Epithelial cell of proximal tubule (primary cell): ENCODE measurements around the gene HHLA2. TPM values are rescaled to one million over a fixed set of nuclear protein-coding genes. Genes with fewer than 3 reads are reported as not detected.
"Not testable (repeated sequence)": the region's sequence is repeated elsewhere in the genome, so short reads cannot be mapped to it uniquely, and the experiment has no call there.

Source experiments
- DNase-seq: peaks from one replicate; pipeline ENCODE4 v3.0.0-alpha.2; 2011; ENCODE audit warnings: low read depth
- H3K4me3 ChIP-seq: 2 replicates; pipeline ENCODE4 v1.5.1; 2011; ENCODE audit warnings: low read depth, mild to moderate bottlenecking, low read length
- CTCF ChIP-seq: conservative IDR thresholded peaks from 2 replicates; pipeline ENCODE4 v1.5.1; 2012; ENCODE audit warnings: low read depth, mild to moderate bottlenecking, low read length
- total RNA-seq: library from RNA; depleted of rRNA; stranded (reverse); fragments of >200 nt; gene quantifications from 2 replicates; pipeline ENCODE4 v1.2.3, GENCODE V29; 2015

Gene HHLA2
- total RNA-seq, 1 donor from 2014 or later = 0.23 TPM

GRCh38 chr3:108359011-108359410 is 62.7 kb downstream of the HHLA2 start:
- DNase-seq = no peak
- no peak for TF ChIP-seq CTCF
- H3K4me3 ChIP-seq = no peak overlapping the region

- no peak for TF ChIP-seq CTCF
- DNase-seq = no peak
Observed at GRCh38 chr3:108376026-108376425, 79.7 kb downstream of the HHLA2 start.

GRCh38 chr3:108377384-108377783 is 81.0 kb downstream of the HHLA2 start:
- H3K4me3 ChIP-seq = no peak overlapping the region
- DNase-seq = no peak
- TF ChIP-seq CTCF = no peak

More at GRCh38 chr3:108376026-108376425, 79.7 kb downstream of the HHLA2 start:
- no peak overlapping the region for H3K4me3 ChIP-seq

GRCh38 chr3:108378153-108378951 is 82.0 kb downstream of the HHLA2 start:
- DNase-seq = peak; percentile 42
- no peak for TF ChIP-seq CTCF
- H3K4me3 ChIP-seq = no peak overlapping the region

GRCh38 chr3:108378952-108379342 is 82.6 kb downstream of the HHLA2 start:
- not testable (repeated sequence) for H3K4me3 ChIP-seq, DNase-seq

GRCh38 chr3:108380128-108380795 is 83.9 kb downstream of the HHLA2 start:
- no peak for TF ChIP-seq CTCF
- DNase-seq = no peak
- H3K4me3 ChIP-seq = no peak overlapping the region

- DNase-seq = no peak
- no peak overlapping the region for H3K4me3 ChIP-seq
- no peak for TF ChIP-seq CTCF
Observed at GRCh38 chr3:108381529-108382140, 85.3 kb downstream of the HHLA2 start.
